ENCODE results near the gene AHCYL2. TPM values are rescaled to one million over a fixed set of nuclear protein-coding genes. Genes with fewer than 3 reads are reported as not detected.
"Not testable (repeated sequence)": the region's sequence is repeated elsewhere in the genome, so short reads cannot be mapped to it uniquely, and the experiment has no call there.

AHCYL2 gene
- total RNA-seq, 1 experiment from 2014 or later: 17.0 TPM

DNA sequence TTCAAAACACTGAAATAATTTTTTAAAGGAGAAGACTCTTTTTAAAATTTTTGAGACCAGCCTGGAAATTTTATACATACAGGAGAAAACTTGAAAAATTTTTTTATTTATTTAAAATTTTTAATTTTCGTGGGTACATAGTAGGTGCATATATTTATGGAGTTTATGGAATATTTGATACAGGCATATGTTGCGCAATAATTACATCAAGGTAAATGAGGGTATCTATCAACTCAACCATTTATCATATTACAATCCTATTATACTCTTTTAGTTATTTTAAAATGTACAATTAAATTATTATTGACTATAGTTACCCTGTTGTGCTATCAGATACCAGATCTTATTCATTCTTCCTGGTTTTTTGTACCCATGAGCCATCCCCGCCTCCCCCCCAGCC, 75.1 kb downstream of the AHCYL2 start:
- ChIA-PET RAD21 (ENCODE audit: low non-redundant PET in 1 of 2, low total read pairs in 2 of 2, uncharacterized antibody in 2 of 2, unreplicated experiment in 2 of 2) (no interaction called here), POLR2A (no interaction called here), CTCF (interaction anchor here (0.6 kb wide), 1 partner anchor 40 kb away, joined by 4 read pairs; no protein-coding TSS in a partner anchor)
- Histone ChIP-seq H3K4me1 (ENCODE audit: control insufficient read depth in 1 of 2, insufficient read depth in 2 of 2, low read length in 2 of 2) (peaks cover 4% of the 10 kb centered on the region in 2 experiments; a peak in 3 of 4 replicates), H3K9me3 (ENCODE audit: control insufficient read depth in 1 of 2, insufficient read depth in 1 of 2, low read depth in 1 of 2, low read length in 2 of 2) (no peaks in the 10 kb centered on the region), H3K27ac (ENCODE audit: low read depth, low read length) (no peak overlapping the region), H3K79me2 (ENCODE audit: insufficient read depth, low read length) (no peaks in the 10 kb centered on the region), H4K20me1 (ENCODE audit: insufficient read depth) (no peaks in the 10 kb centered on the region), H3K4me2 (ENCODE audit: low read length) (no peak overlapping the region), H3K27me3 (ENCODE audit: insufficient read depth, low read length) (no peaks in the 10 kb centered on the region), H2AFZ (ENCODE audit: low read depth, low read length, poor library complexity, severe bottlenecking) (no peak overlapping the region), H3K36me3 (ENCODE audit: control insufficient read depth in 1 of 2, insufficient read depth in 2 of 2, low read length in 2 of 2) (no peaks in the 10 kb centered on the region), H3K4me3 (replicated peaks in 1 of 2; ENCODE audit: low read depth in 1 of 2, low read length in 2 of 2) (no peak overlapping the region), H3K9me2 (ENCODE audit: insufficient read depth) (no peaks in the 10 kb centered on the region), H3K9ac (ENCODE audit: low read length) (no peak overlapping the region)
- no TSS peak for BruUV-seq (replicated peaks)
- ATAC-seq: no peak
- intact Hi-C loops (cut with micrococcal nuclease): loop anchor here (2.0 kb wide), 1 partner anchor 73 kb away; no protein-coding TSS in a partner anchor
- TF ChIP-seq FOSL1 (IDR thresholded peaks at IDR 0.05; ENCODE audit: low read depth) (no peak), SIN3A (IDR thresholded peaks at IDR 0.05; ENCODE audit: low read depth) (no peak), ZNF274 (IDR thresholded peaks at IDR 0.05; ENCODE audit: low read depth, low read length) (no peak), POLR2A (IDR thresholded peaks at IDR 0.05; ENCODE audit: borderline replicate concordance, extremely low read depth, insufficient read depth, insufficient read length) (no peak)
- DNase-seq (ENCODE audit: low read depth, low spot score): no peak

DNA sequence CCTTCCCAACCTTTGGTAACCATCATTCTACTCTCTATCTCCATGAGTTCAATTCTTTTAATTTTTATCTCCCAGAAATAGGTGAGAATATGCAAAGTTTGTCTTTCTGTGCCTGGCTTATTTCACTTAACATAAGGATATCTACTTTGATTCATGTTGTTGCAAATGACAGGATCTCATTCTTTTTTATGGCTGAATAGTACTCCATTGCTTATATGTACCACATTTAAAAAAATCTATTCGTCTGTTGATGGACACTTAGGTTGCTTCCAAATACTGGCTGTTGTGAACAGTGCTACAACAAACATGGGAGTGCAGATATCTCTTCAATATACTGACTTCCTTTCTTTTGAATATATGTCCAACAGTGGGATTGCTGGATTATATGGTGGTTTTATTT, 75.5 kb downstream of the AHCYL2 start:
- H3K27me3 ChIP-seq (ENCODE audit: insufficient read depth, low read length); H3K9me2 ChIP-seq (ENCODE audit: insufficient read depth); H3K9me3 ChIP-seq (ENCODE audit: control insufficient read depth in 1 of 2, insufficient read depth in 1 of 2, low read depth in 1 of 2, low read length in 2 of 2); H3K79me2 ChIP-seq (ENCODE audit: insufficient read depth, low read length); H3K36me3 ChIP-seq (ENCODE audit: control insufficient read depth in 1 of 2, insufficient read depth in 2 of 2, low read length in 2 of 2); POLR2A ChIA-PET; H3K4me3 ChIP-seq (replicated peaks in 1 of 2; ENCODE audit: low read depth in 1 of 2, low read length in 2 of 2); H3K9ac ChIP-seq (ENCODE audit: low read length); H2AFZ ChIP-seq (ENCODE audit: low read depth, low read length, poor library complexity, severe bottlenecking); ATAC-seq; intact Hi-C loops (cut with micrococcal nuclease); H4K20me1 ChIP-seq (ENCODE audit: insufficient read depth); H3K4me1 ChIP-seq (ENCODE audit: control insufficient read depth in 1 of 2, insufficient read depth in 2 of 2, low read length in 2 of 2); CTCF ChIA-PET; H3K4me2 ChIP-seq (ENCODE audit: low read length); RAD21 ChIA-PET (ENCODE audit: low non-redundant PET in 1 of 2, low total read pairs in 2 of 2, uncharacterized antibody in 2 of 2, unreplicated experiment in 2 of 2); DNase-seq (ENCODE audit: low read depth, low spot score); BruUV-seq (replicated peaks); H3K27ac ChIP-seq (ENCODE audit: low read depth, low read length): not testable (repeated sequence)

DNA sequence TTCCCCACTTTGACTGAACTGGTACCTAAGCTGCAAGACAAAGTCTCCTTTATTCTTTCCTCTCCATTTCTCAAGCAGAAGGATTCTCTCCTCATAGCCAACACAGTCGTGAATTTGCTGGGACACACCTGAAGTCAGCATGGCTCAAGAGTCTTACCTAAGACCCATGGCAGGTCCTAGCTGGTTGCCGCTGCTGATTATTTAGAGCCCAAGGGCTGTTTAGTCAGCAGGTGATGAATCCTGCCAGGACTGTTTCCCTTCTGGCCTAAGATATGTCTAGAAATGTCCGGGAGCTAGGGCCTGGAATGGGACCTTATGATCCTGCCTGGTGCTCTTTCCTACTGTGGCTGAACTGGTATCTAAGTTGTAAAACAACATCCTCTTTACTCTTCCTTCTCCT, 82.8 kb downstream of the AHCYL2 start:
- Histone ChIP-seq H3K9ac (ENCODE audit: low read length) (no peak overlapping the region), H3K27ac (ENCODE audit: low read depth, low read length) (no peak overlapping the region)
- no peak for TF ChIP-seq SP1 (IDR thresholded peaks at IDR 0.05; ENCODE audit: low read depth)
- TF ChIP-seq POLR2A (IDR thresholded peaks at IDR 0.05; ENCODE audit: borderline replicate concordance, extremely low read depth, insufficient read depth, insufficient read length): no peak
- TF ChIP-seq SIN3A (IDR thresholded peaks at IDR 0.05; ENCODE audit: low read depth): no peak
- TF ChIP-seq, protein P1, sequence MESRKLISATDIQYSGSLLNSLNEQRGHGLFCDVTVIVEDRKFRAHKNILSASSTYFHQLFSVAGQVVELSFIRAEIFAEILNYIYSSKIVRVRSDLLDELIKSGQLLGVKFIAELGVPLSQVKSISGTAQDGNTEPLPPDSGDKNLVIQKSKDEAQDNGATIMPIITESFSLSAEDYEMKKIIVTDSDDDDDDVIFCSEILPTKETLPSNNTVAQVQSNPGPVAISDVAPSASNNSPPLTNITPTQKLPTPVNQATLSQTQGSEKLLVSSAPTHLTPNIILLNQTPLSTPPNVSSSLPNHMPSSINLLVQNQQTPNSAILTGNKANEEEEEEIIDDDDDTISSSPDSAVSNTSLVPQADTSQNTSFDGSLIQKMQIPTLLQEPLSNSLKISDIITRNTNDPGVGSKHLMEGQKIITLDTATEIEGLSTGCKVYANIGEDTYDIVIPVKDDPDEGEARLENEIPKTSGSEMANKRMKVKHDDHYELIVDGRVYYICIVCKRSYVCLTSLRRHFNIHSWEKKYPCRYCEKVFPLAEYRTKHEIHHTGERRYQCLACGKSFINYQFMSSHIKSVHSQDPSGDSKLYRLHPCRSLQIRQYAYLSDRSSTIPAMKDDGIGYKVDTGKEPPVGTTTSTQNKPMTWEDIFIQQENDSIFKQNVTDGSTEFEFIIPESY (IDR thresholded peaks at IDR 0.05; ENCODE audit: extremely low read depth, insufficient replicate concordance, low read length): no peak
- no peak for TF ChIP-seq ZFX (IDR thresholded peaks at IDR 0.05)
- TF ChIP-seq, protein P2, sequence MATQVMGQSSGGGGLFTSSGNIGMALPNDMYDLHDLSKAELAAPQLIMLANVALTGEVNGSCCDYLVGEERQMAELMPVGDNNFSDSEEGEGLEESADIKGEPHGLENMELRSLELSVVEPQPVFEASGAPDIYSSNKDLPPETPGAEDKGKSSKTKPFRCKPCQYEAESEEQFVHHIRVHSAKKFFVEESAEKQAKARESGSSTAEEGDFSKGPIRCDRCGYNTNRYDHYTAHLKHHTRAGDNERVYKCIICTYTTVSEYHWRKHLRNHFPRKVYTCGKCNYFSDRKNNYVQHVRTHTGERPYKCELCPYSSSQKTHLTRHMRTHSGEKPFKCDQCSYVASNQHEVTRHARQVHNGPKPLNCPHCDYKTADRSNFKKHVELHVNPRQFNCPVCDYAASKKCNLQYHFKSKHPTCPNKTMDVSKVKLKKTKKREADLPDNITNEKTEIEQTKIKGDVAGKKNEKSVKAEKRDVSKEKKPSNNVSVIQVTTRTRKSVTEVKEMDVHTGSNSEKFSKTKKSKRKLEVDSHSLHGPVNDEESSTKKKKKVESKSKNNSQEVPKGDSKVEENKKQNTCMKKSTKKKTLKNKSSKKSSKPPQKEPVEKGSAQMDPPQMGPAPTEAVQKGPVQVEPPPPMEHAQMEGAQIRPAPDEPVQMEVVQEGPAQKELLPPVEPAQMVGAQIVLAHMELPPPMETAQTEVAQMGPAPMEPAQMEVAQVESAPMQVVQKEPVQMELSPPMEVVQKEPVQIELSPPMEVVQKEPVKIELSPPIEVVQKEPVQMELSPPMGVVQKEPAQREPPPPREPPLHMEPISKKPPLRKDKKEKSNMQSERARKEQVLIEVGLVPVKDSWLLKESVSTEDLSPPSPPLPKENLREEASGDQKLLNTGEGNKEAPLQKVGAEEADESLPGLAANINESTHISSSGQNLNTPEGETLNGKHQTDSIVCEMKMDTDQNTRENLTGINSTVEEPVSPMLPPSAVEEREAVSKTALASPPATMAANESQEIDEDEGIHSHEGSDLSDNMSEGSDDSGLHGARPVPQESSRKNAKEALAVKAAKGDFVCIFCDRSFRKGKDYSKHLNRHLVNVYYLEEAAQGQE (IDR thresholded peaks at IDR 0.05; ENCODE audit: low read depth): no peak

More for the DNA sequence above, 82.8 kb downstream of the AHCYL2 start:
- Histone ChIP-seq H3K9me2 (ENCODE audit: insufficient read depth) (no peaks in the 10 kb centered on the region), H4K20me1 (ENCODE audit: insufficient read depth) (no peaks in the 10 kb centered on the region), H2AFZ (ENCODE audit: low read depth, low read length, poor library complexity, severe bottlenecking) (no peak overlapping the region), H3K4me2 (ENCODE audit: low read length) (no peak overlapping the region), H3K27me3 (ENCODE audit: insufficient read depth, low read length) (no peaks in the 10 kb centered on the region), H3K4me1 (ENCODE audit: control insufficient read depth in 1 of 2, insufficient read depth in 2 of 2, low read length in 2 of 2) (no peaks in the 10 kb centered on the region), H3K4me3 (replicated peaks in 1 of 2; ENCODE audit: low read depth in 1 of 2, low read length in 2 of 2) (no peak overlapping the region), H3K9me3 (ENCODE audit: control insufficient read depth in 1 of 2, insufficient read depth in 1 of 2, low read depth in 1 of 2, low read length in 2 of 2) (no peaks in the 10 kb centered on the region), H3K79me2 (ENCODE audit: insufficient read depth, low read length) (no peaks in the 10 kb centered on the region), H3K36me3 (ENCODE audit: control insufficient read depth in 1 of 2, insufficient read depth in 2 of 2, low read length in 2 of 2) (no peaks in the 10 kb centered on the region)
- RAD21 ChIA-PET (ENCODE audit: low non-redundant PET in 1 of 2, low total read pairs in 2 of 2, uncharacterized antibody in 2 of 2, unreplicated experiment in 2 of 2): no interaction called here
- DNase-seq (ENCODE audit: low read depth, low spot score) (no peak), ATAC-seq (no peak)
- intact Hi-C loops (cut with micrococcal nuclease): no loop called here
- no TSS peak for BruUV-seq (replicated peaks)
- CTCF ChIA-PET: no interaction called here
- POLR2A ChIA-PET: no interaction called here

Data from HCT116 (cell line).